Prostate gland (tissue), 2 donors: Measurements from ENCODE around the gene PSD. TPM values are rescaled to one million over a fixed set of nuclear protein-coding genes. Genes with fewer than 3 reads are reported as not detected.

Source experiments
- DNase-seq: peaks from one replicate; pipeline ENCODE4 v3.0.0-alpha.2; 2019; ENCODE audit warnings: low spot score
- H3K27ac ChIP-seq, 2 donors: fragments of 200-600 bp; sonication (generic); 2 replicates each; pipeline ENCODE4 v1.5.1; 2017 to 2019
- H3K27me3 ChIP-seq: fragments of 200-600 bp; sonication (generic); replicated peaks from 2 replicates; pipeline ENCODE4 v1.5.1; 2019; ENCODE audit not compliant: insufficient read depth
- H3K36me3 ChIP-seq, 2 donors: fragments of 200-600 bp; sonication (generic); 1 replicate in 1 of 2; 2 replicates in 1 of 2; pipeline versions ENCODE4 v1.5.1 to v1.8.1; 2017 to 2019
- H3K4me1 ChIP-seq: fragments of 200-600 bp; sonication (generic); replicated peaks from 2 replicates; pipeline ENCODE4 v1.5.1; 2019
- H3K4me3 ChIP-seq, 2 donors: fragments of 200-600 bp; sonication (generic); 2 replicates each; pipeline ENCODE4 v1.5.1; 2017 to 2019
- H3K9me3 ChIP-seq: fragments of 200-600 bp; sonication (generic); 2 replicates; pipeline ENCODE4 v1.5.1; 2017
- POLR2A ChIP-seq: fragments of 450-650 bp; IDR thresholded peaks from one replicate; pipeline ENCODE4 v1.6.1; 2016; ENCODE audit warnings: antibody characterized with exemption, mild to moderate bottlenecking
- POLR2AphosphoS5 ChIP-seq: sonication (generic); formaldehyde crosslinking; IDR thresholded peaks from one replicate; pipeline ENCODE4 v1.6.1; 2017; ENCODE audit warnings: antibody characterized with exemption
- WGBS: methylation state at CpG from one replicate; pipeline ENCODE4 v1.1.5; 2018; 5-methylcytosine and 5-hydroxymethylcytosine counted together
- intact Hi-C: fragments of 100-400 bp; cut with DNase I; formaldehyde crosslinking; loops from one replicate; pipeline ENCODE4 v1.14.2; 2022
- total RNA-seq, 2 donors: library from RNA; depleted of rRNA; stranded (reverse); fragments of >200 nt; gene quantifications; one replicate each; pipeline ENCODE4 v1.1.0, GENCODE V29; 2016
- TF ChIP-seq, protein P1 (sequence below), 4 experiments: fragments of 200-600 bp in 2 of 4; fragments of 450-650 bp in 2 of 4; sonication (generic) in 2 of 4; IDR thresholded peaks; 1 replicate in 3 of 4; 2 replicates in 1 of 4; pipeline ENCODE4 v1.5.1; 2016 to 2019; ENCODE audit warnings: antibody characterized with exemption in 4 of 4, mild to moderate bottlenecking in 2 of 4, moderate library complexity in 2 of 4

PSD gene
- total RNA-seq, 2 donors from 2014 or later = 1.0 to 10.9 TPM

DNA sequence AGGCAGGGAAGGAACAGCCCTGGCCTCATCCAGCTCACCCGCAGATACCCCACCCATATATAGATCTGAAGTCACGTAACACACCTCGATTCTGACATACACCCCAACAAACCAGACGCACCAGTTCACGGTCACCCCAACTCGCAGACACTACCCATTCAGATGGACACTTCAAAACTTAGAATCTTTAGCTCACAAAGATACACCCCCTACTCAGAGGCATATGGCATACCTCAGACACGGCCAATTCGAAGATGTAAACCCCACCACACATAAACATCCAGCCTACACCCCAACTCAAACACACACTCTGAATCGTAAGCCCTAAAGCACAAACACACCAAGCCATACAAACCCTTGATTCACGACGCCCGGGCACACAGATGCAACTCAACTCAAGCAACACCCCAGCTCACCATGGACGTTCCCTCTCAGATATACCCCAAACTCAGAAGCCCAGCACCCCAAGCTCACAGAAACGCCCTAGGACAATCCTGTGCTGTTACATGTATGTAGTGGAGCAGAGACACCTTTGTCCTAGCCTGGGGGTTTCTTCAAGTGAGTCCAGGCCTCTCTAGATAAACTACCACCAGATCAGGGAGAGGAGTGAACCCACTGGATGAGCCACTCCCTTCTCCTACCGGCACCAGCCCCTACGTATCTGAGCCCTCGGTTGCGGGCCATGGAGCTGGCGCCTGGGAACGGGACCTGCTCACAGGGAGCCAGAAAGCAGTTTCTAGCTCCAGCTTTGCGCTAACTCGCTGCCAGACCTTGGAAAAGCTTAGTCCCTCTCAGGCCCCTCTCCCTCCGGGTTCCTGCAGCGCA lies 8.8 kb downstream of the PSD start:
- H3K36me3 ChIP-seq = no peaks in the 10 kb centered on the region
- peak overlapping the region; percentile 14 to 39 for H3K4me3 ChIP-seq
- H3K9me3 ChIP-seq = no peaks in the 10 kb centered on the region
- intact Hi-C loops = no loop called here
- no peak overlapping the region for H3K27ac ChIP-seq
- H3K27me3 ChIP-seq = peaks cover 9% of the 10 kb centered on the region
- H3K4me1 ChIP-seq = no peaks in the 10 kb centered on the region
- TF ChIP-seq POLR2AphosphoS5 (no peak), POLR2A (no peak)
- TF ChIP-seq, protein P1, sequence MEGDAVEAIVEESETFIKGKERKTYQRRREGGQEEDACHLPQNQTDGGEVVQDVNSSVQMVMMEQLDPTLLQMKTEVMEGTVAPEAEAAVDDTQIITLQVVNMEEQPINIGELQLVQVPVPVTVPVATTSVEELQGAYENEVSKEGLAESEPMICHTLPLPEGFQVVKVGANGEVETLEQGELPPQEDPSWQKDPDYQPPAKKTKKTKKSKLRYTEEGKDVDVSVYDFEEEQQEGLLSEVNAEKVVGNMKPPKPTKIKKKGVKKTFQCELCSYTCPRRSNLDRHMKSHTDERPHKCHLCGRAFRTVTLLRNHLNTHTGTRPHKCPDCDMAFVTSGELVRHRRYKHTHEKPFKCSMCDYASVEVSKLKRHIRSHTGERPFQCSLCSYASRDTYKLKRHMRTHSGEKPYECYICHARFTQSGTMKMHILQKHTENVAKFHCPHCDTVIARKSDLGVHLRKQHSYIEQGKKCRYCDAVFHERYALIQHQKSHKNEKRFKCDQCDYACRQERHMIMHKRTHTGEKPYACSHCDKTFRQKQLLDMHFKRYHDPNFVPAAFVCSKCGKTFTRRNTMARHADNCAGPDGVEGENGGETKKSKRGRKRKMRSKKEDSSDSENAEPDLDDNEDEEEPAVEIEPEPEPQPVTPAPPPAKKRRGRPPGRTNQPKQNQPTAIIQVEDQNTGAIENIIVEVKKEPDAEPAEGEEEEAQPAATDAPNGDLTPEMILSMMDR (IDR thresholded peaks at IDR 0.05) = no peak
- WGBS = 27% methylated on average over 24 of the region's 24 CpGs
- no peak for DNase-seq

DNA sequence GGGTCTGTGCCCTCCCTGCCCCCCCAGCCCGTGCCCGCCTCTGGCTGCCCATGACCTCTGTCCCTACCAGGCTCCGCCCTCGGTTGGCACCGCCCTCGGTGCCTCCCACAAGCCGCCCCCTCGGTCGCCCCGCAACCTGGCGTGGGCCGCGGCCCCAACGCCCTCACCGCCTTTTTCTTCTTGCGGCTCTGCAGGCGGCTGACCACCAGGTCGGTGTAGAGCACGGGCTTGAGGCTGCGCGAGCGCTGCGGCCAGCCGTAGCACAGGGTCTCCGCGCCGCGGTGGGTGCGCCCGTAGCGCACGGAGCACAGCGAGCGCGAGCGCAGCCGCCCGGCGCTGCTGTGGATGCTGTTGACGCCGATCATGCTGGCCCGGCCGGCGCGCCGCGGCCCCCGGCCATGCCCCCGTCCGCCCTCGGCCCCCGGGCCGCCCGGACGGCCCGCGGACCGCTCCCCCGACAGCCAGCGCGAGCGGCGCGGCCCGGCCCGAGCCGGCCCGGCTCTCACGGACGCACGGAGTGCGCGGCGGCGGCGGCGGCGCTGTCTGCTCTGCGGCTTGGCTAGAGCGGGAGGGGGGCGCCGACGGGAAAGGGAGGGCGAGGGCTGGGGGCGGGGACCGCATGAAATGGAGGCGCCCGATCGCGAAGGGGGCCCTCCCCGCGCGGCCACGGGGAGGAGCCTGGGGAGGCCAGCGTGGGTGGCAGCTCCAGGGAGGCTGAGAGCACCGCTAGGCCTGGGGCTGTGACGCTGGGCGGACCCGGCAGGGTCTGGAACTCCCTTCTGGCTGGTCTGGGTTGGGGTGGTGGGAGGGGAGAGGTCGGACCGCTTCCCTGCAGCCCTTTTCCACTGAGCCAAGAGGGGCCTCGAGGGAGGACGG lies 9.6 kb downstream of the PSD start:
- no peaks in the 10 kb centered on the region for H3K4me1 ChIP-seq
- peaks cover 6% of the 10 kb centered on the region for H3K27me3 ChIP-seq
- no peak overlapping the region for H3K27ac ChIP-seq
- intact Hi-C loops = no loop called here
- no peaks in the 10 kb centered on the region for H3K36me3 ChIP-seq
- H3K9me3 ChIP-seq = no peaks in the 10 kb centered on the region
- peak overlapping the region; percentile 22 to 36 for H3K4me3 ChIP-seq
- no peak for TF ChIP-seq POLR2A
- TF ChIP-seq, protein P1 (IDR thresholded peaks at IDR 0.05) = no peak
- no peak for TF ChIP-seq POLR2AphosphoS5
- no peak for DNase-seq
- 3% methylated on average over 33 of the region's 103 CpGs for WGBS

DNA sequence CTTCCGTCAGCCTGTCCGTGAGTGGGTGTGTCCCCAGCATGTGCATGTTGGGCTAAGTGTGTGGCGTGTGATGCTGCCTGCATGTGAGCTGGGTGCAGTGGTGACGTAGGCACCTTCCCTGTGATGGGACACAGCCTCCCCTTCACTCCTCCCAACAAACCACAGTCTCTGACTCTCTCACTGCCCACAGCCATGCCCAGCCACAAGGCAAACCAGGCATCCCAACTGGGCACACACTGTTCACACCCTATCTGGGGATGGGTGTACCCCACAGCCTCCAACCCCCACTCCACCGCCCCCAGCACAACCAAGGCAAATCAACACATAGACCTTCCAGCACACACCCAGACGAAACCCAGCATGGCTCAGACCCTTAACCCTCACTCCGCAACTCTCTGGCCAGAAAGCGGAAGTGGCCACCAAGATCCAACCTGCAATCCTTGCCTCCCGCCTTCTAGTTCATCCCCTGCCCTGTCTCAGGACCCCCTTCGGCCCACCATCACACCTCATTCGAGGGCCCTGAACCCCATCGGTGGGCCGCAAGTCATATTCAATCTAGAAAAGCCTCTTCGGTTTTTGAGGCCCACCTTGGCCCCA lies 10.4 kb downstream of the PSD start:
- H3K36me3 ChIP-seq = no peaks in the 10 kb centered on the region
- H3K4me1 ChIP-seq = no peaks in the 10 kb centered on the region
- intact Hi-C loops = no loop called here
- peak overlapping the region; percentile 22 to 36 for H3K4me3 ChIP-seq
- H3K27ac ChIP-seq = no peak overlapping the region
- TF ChIP-seq POLR2A (no peak), POLR2AphosphoS5 (no peak)
- TF ChIP-seq, protein P1 (IDR thresholded peaks at IDR 0.05) = no peak
- 66% methylated on average over 11 of the region's 14 CpGs for WGBS
- DNase-seq = no peak
- peaks cover 6% of the 10 kb centered on the region for H3K27me3 ChIP-seq
- no peaks in the 10 kb centered on the region for H3K9me3 ChIP-seq

DNA sequence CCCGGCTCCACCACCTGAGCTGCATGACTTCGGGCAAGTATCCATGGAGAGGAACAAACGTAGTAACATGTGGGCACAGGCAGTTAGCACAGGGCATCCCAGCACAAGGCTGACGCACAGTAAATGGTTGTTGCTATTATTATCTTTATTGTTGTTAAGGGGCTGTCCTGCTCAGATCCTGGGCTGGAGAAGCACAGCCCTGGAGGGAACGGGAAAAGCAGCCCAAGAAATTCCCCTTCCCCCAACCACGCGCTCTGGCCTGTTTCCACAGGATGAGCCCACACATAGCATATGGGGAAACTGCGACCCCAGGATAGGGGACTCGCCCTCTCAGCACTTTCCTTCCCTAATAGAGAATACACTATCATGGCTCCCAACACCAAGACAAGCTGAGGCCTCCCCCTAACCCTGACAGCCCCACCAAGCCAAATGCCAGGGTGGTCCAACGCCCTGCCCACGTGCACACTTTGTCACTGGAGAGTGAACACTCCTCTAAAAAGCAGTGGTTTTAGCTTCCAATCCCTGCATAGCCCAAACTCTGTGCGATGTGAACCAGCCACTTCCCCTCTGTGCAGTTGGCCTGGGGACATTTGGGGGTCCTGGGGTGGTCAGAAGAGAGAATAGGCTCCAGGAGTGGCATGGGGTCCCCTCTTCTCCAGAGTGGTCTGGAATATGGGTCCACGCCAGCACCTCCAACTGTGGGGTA lies 11.0 kb downstream of the PSD start:
- no peak for TF ChIP-seq POLR2A
- H3K36me3 ChIP-seq = no peaks in the 10 kb centered on the region
- H3K4me3 ChIP-seq = no peak overlapping the region
- peaks cover 2% of the 10 kb centered on the region for H3K27me3 ChIP-seq
- no peaks in the 10 kb centered on the region for H3K4me1 ChIP-seq
- no peak for DNase-seq
- H3K27ac ChIP-seq = no peak overlapping the region
- 77% methylated on average over 13 of the region's 13 CpGs for WGBS
- no peaks in the 10 kb centered on the region for H3K9me3 ChIP-seq
- intact Hi-C loops = no loop called here

DNA sequence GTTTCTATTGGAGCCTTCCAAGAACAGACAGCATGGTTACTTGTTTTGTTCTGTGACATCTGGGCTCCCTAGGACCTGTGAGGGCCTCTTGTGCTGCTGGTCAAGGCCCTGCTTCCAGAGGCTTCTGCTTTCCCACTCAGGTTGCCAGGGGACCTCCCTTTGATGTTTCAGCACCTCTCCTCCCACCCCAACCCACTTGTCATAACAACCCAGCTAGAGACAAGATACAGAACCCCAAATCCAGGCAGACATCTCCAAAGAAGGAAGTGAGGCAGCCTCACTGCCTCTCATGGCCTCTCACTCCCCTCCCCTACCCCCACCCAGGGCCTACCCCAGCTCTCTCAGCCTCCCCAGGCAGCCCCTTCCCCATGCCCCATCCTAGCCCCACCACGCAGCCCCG lies 11.8 kb downstream of the PSD start:
- DNase-seq = no peak
- intact Hi-C loops = no loop called here
- no peak overlapping the region for H3K27ac ChIP-seq
- 80% methylated on average over 2 of the region's 2 CpGs for WGBS
- H3K27me3 ChIP-seq = peaks cover 2% of the 10 kb centered on the region
- H3K36me3 ChIP-seq = no peaks in the 10 kb centered on the region
- H3K9me3 ChIP-seq = no peaks in the 10 kb centered on the region
- no peak overlapping the region for H3K4me3 ChIP-seq
- no peaks in the 10 kb centered on the region for H3K4me1 ChIP-seq
- TF ChIP-seq POLR2AphosphoS5 (no peak), POLR2A (no peak)
- TF ChIP-seq, protein P1 (IDR thresholded peaks at IDR 0.05) = no peak
